ENCODE measurements around the gene HMCN2. TPM values are rescaled to one million over a fixed set of nuclear protein-coding genes. Genes with fewer than 3 reads are reported as not detected.

The HMCN2 gene
- total RNA-seq, 1 experiment from 2014 or later = 8.6 TPM

GRCh38 chr9:130356877-130357584 lies 91.5 kb downstream of the HMCN2 start:
- Histone ChIP-seq H3K23me2 (ENCODE audit: insufficient read length, low read depth, low read length, poor library complexity, severe bottlenecking) (no peaks in the 10 kb centered on the region), H2BK12ac (ENCODE audit: insufficient read length, low read depth, low read length) (no peak overlapping the region), H4K5ac (ENCODE audit: insufficient read length, low read depth, low read length) (no peak overlapping the region), H3K23ac (ENCODE audit: insufficient read length, low read depth, low read length) (no peak overlapping the region), H3K9me3 (ENCODE audit: control insufficient read depth, low read depth, low read length) (no peaks in the 10 kb centered on the region), H4K8ac (replicated peaks; ENCODE audit: insufficient read length, low read depth, low read length) (no peak overlapping the region), H3K4me1 (ENCODE audit: insufficient read depth, low read length) (no peaks in the 10 kb centered on the region), H3K9ac (ENCODE audit: extremely low read depth, insufficient read length, low read length) (no peak overlapping the region), H2BK15ac (ENCODE audit: low read depth, low read length) (no peak overlapping the region), H3K79me2 (ENCODE audit: insufficient read depth, low read length) (no peaks in the 10 kb centered on the region), H3K27me3 (ENCODE audit: insufficient read depth, low read length) (no peaks in the 10 kb centered on the region), H2AFZ (ENCODE audit: low read length) (no peak overlapping the region), H3K27ac (ENCODE audit: insufficient read length, low read depth, low read length) (no peak overlapping the region), H2BK5ac (ENCODE audit: insufficient read length, low read length) (no peak overlapping the region), H4K91ac (ENCODE audit: insufficient read length, low read depth, low read length) (no peak overlapping the region), H2AK5ac (ENCODE audit: insufficient read length, low read length) (no peak overlapping the region), H4K20me1 (ENCODE audit: control insufficient read depth, insufficient read depth, insufficient read length) (peaks cover 2% of the 10 kb centered on the region), H3K4me2 (ENCODE audit: insufficient read depth, insufficient read length, low read length) (no peak overlapping the region), H3K14ac (ENCODE audit: insufficient read depth, low read length) (no peak overlapping the region), H3K79me1 (ENCODE audit: insufficient read depth, low read depth, low read length, poor library complexity, severe bottlenecking) (no peaks in the 10 kb centered on the region), H3K18ac (ENCODE audit: insufficient read length, low read depth, low read length) (no peak overlapping the region), H3K56ac (ENCODE audit: insufficient read length, low read depth, low read length) (no peak overlapping the region), H3K4ac (ENCODE audit: low read depth, low read length) (no peak overlapping the region), H2BK20ac (ENCODE audit: low read depth, low read length, poor library complexity, severe bottlenecking) (no peak overlapping the region), H2BK120ac (ENCODE audit: low read depth, low read length, poor library complexity, severe bottlenecking) (no peak overlapping the region), H3T11ph (ENCODE audit: low read length) (no peak overlapping the region)
- H3K9me3 Mint-ChIP-seq = no peaks in the 10 kb centered on the region; a peak in 1 of 5 replicates
- H3K36me3 Mint-ChIP-seq (ENCODE audit: insufficient read depth in 1 of 3, low read depth in 3 of 3) = peaks cover 9 to 30% (median 14%) of the 10 kb centered on the region in 3 experiments; a peak in 6 of 7 replicates
- 100% methylated on average over 1 of the region's 1 CpG for WGBS (ENCODE audit: extremely low coverage, insufficient read length, low lambda C conversion rate)
- H3K27ac Mint-ChIP-seq = no peak overlapping the region
- no peaks in the 10 kb centered on the region; the same call in 1 of the 2 replicates for H3K27me3 Mint-ChIP-seq (ENCODE audit: low read depth)
- peaks cover 0 to 6% of the 10 kb centered on the region in 2 experiments; a peak in 1 of 4 replicates for H3K4me1 Mint-ChIP-seq
- no peak for DNase-seq
- TF ChIP-seq, protein P1, sequence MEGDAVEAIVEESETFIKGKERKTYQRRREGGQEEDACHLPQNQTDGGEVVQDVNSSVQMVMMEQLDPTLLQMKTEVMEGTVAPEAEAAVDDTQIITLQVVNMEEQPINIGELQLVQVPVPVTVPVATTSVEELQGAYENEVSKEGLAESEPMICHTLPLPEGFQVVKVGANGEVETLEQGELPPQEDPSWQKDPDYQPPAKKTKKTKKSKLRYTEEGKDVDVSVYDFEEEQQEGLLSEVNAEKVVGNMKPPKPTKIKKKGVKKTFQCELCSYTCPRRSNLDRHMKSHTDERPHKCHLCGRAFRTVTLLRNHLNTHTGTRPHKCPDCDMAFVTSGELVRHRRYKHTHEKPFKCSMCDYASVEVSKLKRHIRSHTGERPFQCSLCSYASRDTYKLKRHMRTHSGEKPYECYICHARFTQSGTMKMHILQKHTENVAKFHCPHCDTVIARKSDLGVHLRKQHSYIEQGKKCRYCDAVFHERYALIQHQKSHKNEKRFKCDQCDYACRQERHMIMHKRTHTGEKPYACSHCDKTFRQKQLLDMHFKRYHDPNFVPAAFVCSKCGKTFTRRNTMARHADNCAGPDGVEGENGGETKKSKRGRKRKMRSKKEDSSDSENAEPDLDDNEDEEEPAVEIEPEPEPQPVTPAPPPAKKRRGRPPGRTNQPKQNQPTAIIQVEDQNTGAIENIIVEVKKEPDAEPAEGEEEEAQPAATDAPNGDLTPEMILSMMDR (conservative IDR thresholded peaks at IDR 0.05) = no peak
- no peak overlapping the region for H3K4me3 Mint-ChIP-seq

All from H9 (cell line).